HG03457 (cell line): ENCODE data around the gene WDR18.

Experiments used
- ATAC-seq: cut with Tn5 transposase; IDR thresholded peaks from one replicate; pipeline ENCODE4 v1.9.1; 2021; ENCODE audit warnings: moderate number of reproducible peaks; ENCODE audit not compliant: unreplicated experiment

Gene WDR18

DNA sequence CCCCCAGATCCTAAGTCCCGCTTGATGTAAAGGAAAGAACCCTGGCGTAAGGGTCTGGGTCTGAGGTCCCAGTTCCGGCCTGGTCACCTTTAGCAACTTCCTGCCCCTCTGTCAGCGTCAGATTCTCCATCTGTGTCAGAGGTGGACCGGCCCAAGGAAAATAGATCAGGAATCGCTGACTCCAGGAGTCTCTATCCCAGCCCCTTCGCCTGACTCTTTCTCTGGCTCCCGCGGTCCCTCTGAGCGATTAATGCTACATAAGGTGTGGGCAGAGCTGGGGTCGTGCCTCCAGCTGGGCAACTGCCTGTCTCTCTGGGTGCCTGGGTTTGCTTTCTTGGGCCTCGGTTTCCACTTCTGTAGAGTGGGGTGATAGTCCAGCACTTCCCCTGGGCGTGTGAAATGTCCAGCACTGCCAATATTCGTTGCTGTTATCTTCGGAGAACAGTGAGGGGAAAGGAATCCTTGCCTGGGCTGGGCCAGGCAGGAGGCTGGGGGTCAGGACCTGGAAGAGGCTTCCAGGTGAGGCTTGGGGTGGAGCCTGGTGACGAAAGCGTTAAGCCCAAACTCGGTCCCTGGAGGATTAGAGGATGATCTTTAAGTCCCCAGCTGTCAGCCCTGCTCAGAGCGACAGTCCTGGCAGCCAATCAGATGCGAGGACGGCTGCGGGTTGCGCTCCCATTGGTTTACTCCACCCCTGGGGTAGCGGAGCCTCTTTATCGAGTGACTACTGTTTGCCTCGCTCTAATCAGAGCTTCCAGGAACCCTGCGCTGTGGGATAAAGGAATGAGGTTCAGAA, 56.5 kb downstream of the WDR18 start:
- ATAC-seq: no peak

DNA sequence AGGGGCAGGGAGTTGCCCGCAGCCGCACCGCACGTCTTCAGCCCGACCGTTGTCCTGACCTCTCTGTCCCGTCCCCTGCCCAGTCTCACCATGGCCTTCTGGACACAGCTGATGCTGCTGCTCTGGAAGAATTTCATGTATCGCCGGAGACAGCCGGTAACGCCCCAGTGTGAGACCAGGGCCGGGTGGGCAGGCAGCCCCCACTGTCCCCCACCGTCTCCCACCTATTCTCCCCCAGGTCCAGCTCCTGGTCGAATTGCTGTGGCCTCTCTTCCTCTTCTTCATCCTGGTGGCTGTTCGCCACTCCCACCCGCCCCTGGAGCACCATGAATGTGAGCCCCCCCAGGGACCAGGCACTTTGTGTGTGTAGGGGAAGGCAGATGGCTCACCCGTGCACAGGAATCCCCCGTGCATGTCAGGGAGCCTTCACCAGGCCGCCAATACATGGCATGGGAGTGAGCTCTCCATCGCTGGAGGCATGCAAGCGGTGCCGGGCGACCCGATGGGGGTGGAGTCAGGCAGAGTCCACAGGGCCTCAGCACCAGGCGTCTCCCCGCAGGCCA, 57.2 kb downstream of the WDR18 start:
- ATAC-seq: no peak

DNA sequence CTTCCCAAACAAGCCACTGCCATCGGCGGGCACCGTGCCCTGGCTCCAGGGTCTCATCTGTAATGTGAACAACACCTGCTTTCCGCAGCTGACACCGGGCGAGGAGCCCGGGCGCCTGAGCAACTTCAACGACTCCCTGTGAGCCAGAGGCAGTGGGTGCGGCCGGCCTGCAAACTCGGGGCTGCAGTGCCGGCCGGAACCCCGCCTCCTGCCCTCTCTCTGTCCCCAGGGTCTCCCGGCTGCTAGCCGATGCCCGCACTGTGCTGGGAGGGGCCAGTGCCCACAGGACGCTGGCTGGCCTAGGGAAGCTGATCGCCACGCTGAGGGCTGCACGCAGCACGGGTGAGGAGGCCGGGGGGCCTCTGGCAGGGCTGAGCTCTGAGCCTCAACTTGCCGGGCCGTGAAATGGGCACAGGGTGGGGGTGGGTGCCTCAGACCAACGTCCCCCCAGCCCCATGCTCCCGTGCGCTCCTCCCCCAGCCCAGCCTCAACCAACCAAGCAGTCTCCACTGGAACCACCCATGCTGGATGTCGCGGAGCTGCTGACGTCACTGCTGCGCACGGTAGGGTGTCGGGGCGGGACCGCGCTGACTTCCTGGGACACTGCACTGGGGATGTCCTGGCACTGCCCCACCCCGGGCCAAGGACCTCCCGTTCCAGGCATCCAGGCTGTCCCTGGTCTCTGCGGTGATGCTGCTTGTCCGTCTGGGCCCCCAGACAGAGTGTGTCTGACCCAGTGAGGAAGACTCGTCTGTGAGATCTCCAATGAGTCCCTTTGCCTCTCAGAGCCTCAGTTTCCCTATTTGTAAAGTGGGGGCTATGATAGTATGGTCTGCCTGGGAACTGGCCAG, 57.9 kb downstream of the WDR18 start:
- no peak for ATAC-seq

- no peak for ATAC-seq
Measured at GRCh38 chr19:1042689-1043511, 58.8 kb downstream of the WDR18 start.
